Transverse colon (tissue), 4 donors: Measurements from ENCODE around the gene PZP.

Experiments used
- CTCF ChIP-seq, 5 experiments: fragments of 200-600 bp in 3 of 5; fragments of 450-650 bp in 2 of 5; sonication (generic) in 3 of 5; IDR thresholded peaks; 1 replicate in 2 of 5; 2 replicates in 3 of 5; pipeline ENCODE4 v1.5.1; 2016 to 2017; ENCODE audit warnings: antibody characterized with exemption in 5 of 5, inconsistent platforms in 3 of 5, mild to moderate bottlenecking in 2 of 5, moderate library complexity in 1 of 5
- EP300 ChIP-seq: sonication (generic); formaldehyde crosslinking; IDR thresholded peaks from one replicate; pipeline ENCODE4 v1.6.1; 2017; ENCODE audit warnings: antibody characterized with exemption, low read depth
- POLR2A ChIP-seq: fragments of 450-650 bp; IDR thresholded peaks from one replicate; pipeline ENCODE4 v1.6.1; 2016; ENCODE audit warnings: antibody characterized with exemption, mild to moderate bottlenecking, moderate library complexity
- POLR2AphosphoS5 ChIP-seq, 3 donors: sonication (generic); formaldehyde crosslinking; IDR thresholded peaks; one replicate each; pipeline ENCODE4 v1.6.1; 2016; ENCODE audit warnings: antibody characterized with exemption in 3 of 3

GRCh38 chr12:9223830-9224229, 15.6 kb upstream of the PZP start:
- TF ChIP-seq POLR2A = no peak
- TF ChIP-seq CTCF (IDR thresholded peaks at IDR 0.05) = no peak
- no peak for TF ChIP-seq POLR2AphosphoS5 (IDR thresholded peaks at IDR 0.05)
- no peak for TF ChIP-seq EP300
